ENCODE measurements around the gene NT5C. TPM values are rescaled to one million over a fixed set of nuclear protein-coding genes. Genes with fewer than 3 reads are reported as not detected.
A peak's percentile ranks its signal among the peaks of the same experiment; 100 is the strongest.

Gene NT5C
- total RNA-seq, 1 donor from 2014 or later: 24.6 TPM

- ATAC-seq (ENCODE audit: poor library complexity) (no peak), DNase-seq (no peak)
- intact Hi-C loops (cut with DNase I): no loop called here
Observed at GRCh38 chr17:75125984-75126383, 5.6 kb downstream of the NT5C start.

GRCh38 chr17:75124819-75125162 is 6.8 kb downstream of the NT5C start:
- no peak for ATAC-seq (ENCODE audit: poor library complexity)
- DNase-seq: no peak
- intact Hi-C loops (cut with DNase I): no loop called here

- intact Hi-C loops (cut with DNase I): no loop called here
- ATAC-seq (ENCODE audit: poor library complexity): peak; percentile 53
Observed at GRCh38 chr17:75124041-75124818, 7.3 kb downstream of the NT5C start.

GRCh38 chr17:75118307-75118706 is 13.2 kb downstream of the NT5C start:
- intact Hi-C loops (cut with DNase I): loop anchor here (10.0 kb wide), 1 partner anchor 86 kb away; the partner anchor contains the start of gene NUP85
- ATAC-seq (ENCODE audit: poor library complexity): no peak
- no peak for DNase-seq

More at GRCh38 chr17:75124041-75124818, 7.3 kb downstream of the NT5C start:
- peak; percentile 63 for DNase-seq

- intact Hi-C loops (cut with DNase I): loop anchor here (10.0 kb wide), 1 partner anchor 88 kb away; the partner anchor contains the start of gene NUP85
- DNase-seq (peak; percentile 41), ATAC-seq (ENCODE audit: poor library complexity) (peak; percentile 25)
Observed at GRCh38 chr17:75116737-75117136, 14.8 kb downstream of the NT5C start.

- intact Hi-C loops (cut with DNase I): loop anchor here (10.0 kb wide), 1 partner anchor 89 kb away; the partner anchor contains the start of gene NUP85
Observed at GRCh38 chr17:75115555-75115954, 16.0 kb downstream of the NT5C start.

GRCh38 chr17:75114552-75115314 is 16.8 kb downstream of the NT5C start:
- DNase-seq (no peak), ATAC-seq (ENCODE audit: poor library complexity) (no peak)
- intact Hi-C loops (cut with DNase I): loop anchor here (5.0 to 10.0 kb wide), 2 partner anchors 58 to 90 kb away; partner anchors contain the start of gene NUP85

More at GRCh38 chr17:75115555-75115954, 16.0 kb downstream of the NT5C start:
- ATAC-seq (ENCODE audit: poor library complexity): no peak
- DNase-seq: no peak

GRCh38 chr17:75113798-75114551 is 17.6 kb downstream of the NT5C start:
- DNase-seq (peak; percentile 87), ATAC-seq (ENCODE audit: poor library complexity) (peak; percentile 84)
- intact Hi-C loops (cut with DNase I): loop anchor here (5.0 to 10.0 kb wide), 2 partner anchors 58 to 91 kb away; partner anchors contain the start of gene NUP85

GRCh38 chr17:75111777-75112335 is 19.7 kb downstream of the NT5C start:
- ATAC-seq (ENCODE audit: poor library complexity) (no peak), DNase-seq (no peak)
- intact Hi-C loops (cut with DNase I): loop anchor here (5.0 to 10.0 kb wide), 2 partner anchors 60 to 93 kb away; partner anchors contain the start of gene NUP85

GRCh38 chr17:75110234-75110937 is 21.2 kb downstream of the NT5C start:
- intact Hi-C loops (cut with DNase I): loop anchor here (5.0 to 10.0 kb wide), 2 partner anchors 62 to 94 kb away; partner anchors contain the start of gene NUP85
- DNase-seq (no peak), ATAC-seq (ENCODE audit: poor library complexity) (peak; percentile 24)

- ATAC-seq (ENCODE audit: poor library complexity) (peak; percentile 92), DNase-seq (peak; percentile 96)
- intact Hi-C loops (cut with DNase I): loop anchor here (5.0 to 10.0 kb wide), 2 partner anchors 63 to 95 kb away; partner anchors contain the start of gene NUP85
Observed at GRCh38 chr17:75109407-75110233, 21.9 kb downstream of the NT5C start, which contains the start of gene ARMC7. Gene ARMC7 (plus strand): TSS chr17:75109969. CDS start chr17:75110289, 320 bp downstream.

GRCh38 chr17:75109046-75109406 is 22.5 kb downstream of the NT5C start:
- DNase-seq (no peak), ATAC-seq (ENCODE audit: poor library complexity) (no peak)
- intact Hi-C loops (cut with DNase I): no loop called here

GRCh38 chr17:75108193-75108592 is 23.3 kb downstream of the NT5C start:
- DNase-seq (no peak), ATAC-seq (ENCODE audit: poor library complexity) (no peak)
- intact Hi-C loops (cut with DNase I): no loop called here

GRCh38 chr17:75105126-75106080 is 26.1 kb downstream of the NT5C start:
- intact Hi-C loops (cut with DNase I): no loop called here
- no peak for DNase-seq
- ATAC-seq (ENCODE audit: poor library complexity): no peak

GRCh38 chr17:75103601-75104554 is 27.7 kb downstream of the NT5C start:
- intact Hi-C loops (cut with DNase I): no loop called here
- ATAC-seq (ENCODE audit: poor library complexity) (peak; percentile 56), DNase-seq (no peak)
